GM19043 (cell line): ENCODE results near the gene IMPDH1.

Source experiments
- ATAC-seq: cut with Tn5 transposase; IDR thresholded peaks from one replicate; pipeline ENCODE4 v1.9.1; 2021; ENCODE audit warnings: low read depth; ENCODE audit not compliant: unreplicated experiment

The IMPDH1 gene

GRCh38 chr7:128389618-128390329 is 20.0 kb downstream of the IMPDH1 start:
- ATAC-seq = no peak

- ATAC-seq = no peak
These were observed 20.6 kb downstream of the IMPDH1 start for GRCh38 chr7:128389085-128389617.

GRCh38 chr7:128388145-128388485 is 21.7 kb downstream of the IMPDH1 start:
- no peak for ATAC-seq

GRCh38 chr7:128387216-128388144 is 22.3 kb downstream of the IMPDH1 start:
- ATAC-seq = peak; percentile 82

- ATAC-seq = no peak
These were observed 23.5 kb downstream of the IMPDH1 start for GRCh38 chr7:128385988-128386925.

GRCh38 chr7:128384726-128385125 is 25.1 kb downstream of the IMPDH1 start:
- no peak for ATAC-seq

GRCh38 chr7:128383776-128384175 is 26.0 kb downstream of the IMPDH1 start:
- no peak for ATAC-seq

GRCh38 chr7:128381161-128381821 is 28.5 kb downstream of the IMPDH1 start:
- ATAC-seq = no peak

GRCh38 chr7:128380483-128381106 is 29.2 kb downstream of the IMPDH1 start:
- ATAC-seq = no peak

- no peak for ATAC-seq
These were observed 29.8 kb downstream of the IMPDH1 start for GRCh38 chr7:128379900-128380479.

GRCh38 chr7:128378637-128379036 is 31.1 kb downstream of the IMPDH1 start:
- ATAC-seq = no peak

- ATAC-seq = no peak
These were observed 33.7 kb downstream of the IMPDH1 start for GRCh38 chr7:128376077-128376476.

GRCh38 chr7:128374041-128374440 is 35.7 kb downstream of the IMPDH1 start:
- ATAC-seq = no peak

GRCh38 chr7:128373606-128374005 is 36.2 kb downstream of the IMPDH1 start:
- no peak for ATAC-seq

- no peak for ATAC-seq
These were observed 39.3 kb downstream of the IMPDH1 start for GRCh38 chr7:128370491-128370890.

GRCh38 chr7:128366986-128367385 is 42.8 kb downstream of the IMPDH1 start:
- no peak for ATAC-seq

GRCh38 chr7:128366300-128366699 is 43.5 kb downstream of the IMPDH1 start:
- ATAC-seq = no peak

GRCh38 chr7:128365432-128365831 is 44.4 kb downstream of the IMPDH1 start:
- no peak for ATAC-seq
